ENCODE results near the gene PXYLP1.

GRCh38 chr3:141250342-141250741 is 18.7 kb downstream of the PXYLP1 start:
- TF ChIP-seq CTCF (IDR thresholded peaks at IDR 0.05; ENCODE audit: insufficient read depth, low read depth, low read length) (no peak), EZH2 (IDR thresholded peaks at IDR 0.05; ENCODE audit: insufficient read depth, low read length) (no peak)

All from astrocyte (in vitro differentiated cells and primary cell).